ENCODE measurements around the gene AHCY. TPM values are rescaled to one million over a fixed set of nuclear protein-coding genes. Genes with fewer than 3 reads are reported as not detected.
"Not testable (repeated sequence)": the region's sequence is repeated elsewhere in the genome, so short reads cannot be mapped to it uniquely, and the experiment has no call there.

The AHCY gene
- total RNA-seq, 4 donors from 2014 or later = 43.7 to 88.9 (median 80.4) TPM

DNA sequence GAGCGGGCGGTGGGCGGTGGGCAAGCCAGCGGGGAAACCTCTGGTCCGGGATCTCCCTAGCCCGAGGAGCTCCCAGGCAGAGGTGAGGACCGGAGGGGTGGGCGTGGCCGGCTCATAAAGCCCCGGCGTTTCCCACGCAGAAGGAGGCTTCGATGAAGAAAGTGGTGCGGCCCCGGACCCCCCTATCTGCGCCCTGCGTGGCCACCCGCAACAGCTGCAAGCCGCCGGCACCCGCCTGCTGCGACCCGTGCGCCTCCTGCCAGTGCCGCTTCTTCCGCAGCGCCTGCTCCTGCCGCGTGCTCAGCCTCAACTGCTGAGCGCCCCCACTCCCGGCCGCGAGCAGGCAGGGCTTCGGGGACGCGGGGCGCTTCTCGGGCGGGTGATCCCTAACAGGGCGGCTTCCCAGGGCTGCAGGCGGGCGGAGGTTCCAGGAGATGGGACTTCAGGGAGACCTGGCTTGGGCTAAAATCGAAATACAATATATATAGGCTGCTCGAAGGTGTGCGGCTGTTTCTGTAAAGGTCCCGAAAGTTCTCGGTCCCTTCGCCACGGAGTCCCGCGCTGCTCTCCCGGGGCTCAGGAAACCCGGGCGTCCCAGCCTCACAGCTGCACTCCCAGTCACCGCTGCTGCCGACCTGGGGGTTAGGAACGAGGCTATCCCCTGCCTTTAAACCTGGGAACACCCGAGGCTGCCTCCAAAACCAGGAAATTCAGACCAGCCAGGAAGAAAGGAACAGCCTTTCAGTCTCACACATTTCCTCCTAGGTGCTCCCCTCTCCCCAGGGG lies 34.1 kb downstream of the AHCY start:
- H3K4me1 ChIP-seq = peaks cover 12% of the 10 kb centered on the region
- no peaks in the 10 kb centered on the region for H3K27me3 ChIP-seq
- 11% methylated on average over 41 of the region's 58 CpGs for WGBS
- H3K9me3 ChIP-seq = no peaks in the 10 kb centered on the region
- no peaks in the 10 kb centered on the region for H3K36me3 ChIP-seq
- TF ChIP-seq POLR2AphosphoS5 (IDR thresholded peaks at IDR 0.05) (no peak), EP300 (IDR thresholded peaks at IDR 0.05) (no peak), POLR2A (IDR thresholded peaks at IDR 0.05) (no peak)
- TF ChIP-seq, protein P1, sequence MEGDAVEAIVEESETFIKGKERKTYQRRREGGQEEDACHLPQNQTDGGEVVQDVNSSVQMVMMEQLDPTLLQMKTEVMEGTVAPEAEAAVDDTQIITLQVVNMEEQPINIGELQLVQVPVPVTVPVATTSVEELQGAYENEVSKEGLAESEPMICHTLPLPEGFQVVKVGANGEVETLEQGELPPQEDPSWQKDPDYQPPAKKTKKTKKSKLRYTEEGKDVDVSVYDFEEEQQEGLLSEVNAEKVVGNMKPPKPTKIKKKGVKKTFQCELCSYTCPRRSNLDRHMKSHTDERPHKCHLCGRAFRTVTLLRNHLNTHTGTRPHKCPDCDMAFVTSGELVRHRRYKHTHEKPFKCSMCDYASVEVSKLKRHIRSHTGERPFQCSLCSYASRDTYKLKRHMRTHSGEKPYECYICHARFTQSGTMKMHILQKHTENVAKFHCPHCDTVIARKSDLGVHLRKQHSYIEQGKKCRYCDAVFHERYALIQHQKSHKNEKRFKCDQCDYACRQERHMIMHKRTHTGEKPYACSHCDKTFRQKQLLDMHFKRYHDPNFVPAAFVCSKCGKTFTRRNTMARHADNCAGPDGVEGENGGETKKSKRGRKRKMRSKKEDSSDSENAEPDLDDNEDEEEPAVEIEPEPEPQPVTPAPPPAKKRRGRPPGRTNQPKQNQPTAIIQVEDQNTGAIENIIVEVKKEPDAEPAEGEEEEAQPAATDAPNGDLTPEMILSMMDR (IDR thresholded peaks at IDR 0.05) = no peak
- peak overlapping the region; percentile 35 for H3K27ac ChIP-seq
- DNase-seq (ENCODE audit: low spot score in 2 of 2) = peak in 1 of 2 donors; percentile 80
- peak overlapping the region; percentile 48 for H3K4me3 ChIP-seq

DNA sequence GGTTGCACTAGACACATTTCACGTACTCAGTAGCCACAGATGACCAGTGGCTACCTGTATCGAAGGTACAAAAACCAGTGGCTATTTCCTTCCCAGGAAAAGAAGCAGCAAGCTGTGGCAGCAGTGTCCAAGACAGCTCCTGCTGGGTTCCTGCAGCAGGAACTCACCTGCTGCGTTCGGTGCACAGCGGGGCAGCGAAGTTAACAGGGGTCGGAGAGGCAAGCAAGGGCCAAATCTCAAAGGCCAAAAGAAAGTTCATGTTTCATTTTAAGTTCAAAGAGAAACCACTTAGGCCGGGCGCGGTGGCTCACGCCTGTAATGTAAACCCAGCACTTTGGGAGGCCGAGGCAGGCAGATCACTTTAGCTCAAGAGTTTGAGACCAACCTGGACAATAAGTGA lies 35.0 kb downstream of the AHCY start:
- Histone ChIP-seq H3K4me1 (peaks cover 12% of the 10 kb centered on the region), H3K36me3 (no peaks in the 10 kb centered on the region), H3K4me3 (no peak overlapping the region), H3K27me3 (no peaks in the 10 kb centered on the region), H3K27ac (no peak overlapping the region), H3K9me3 (no peaks in the 10 kb centered on the region)
- 97% methylated on average over 12 of the region's 12 CpGs for WGBS
- TF ChIP-seq EP300 (IDR thresholded peaks at IDR 0.05) = no peak
- TF ChIP-seq, protein P1 (IDR thresholded peaks at IDR 0.05) = no peak
- no peak for TF ChIP-seq POLR2AphosphoS5 (IDR thresholded peaks at IDR 0.05)
- TF ChIP-seq POLR2A (IDR thresholded peaks at IDR 0.05) = no peak
- DNase-seq (ENCODE audit: low spot score in 2 of 2) = no peak

DNA sequence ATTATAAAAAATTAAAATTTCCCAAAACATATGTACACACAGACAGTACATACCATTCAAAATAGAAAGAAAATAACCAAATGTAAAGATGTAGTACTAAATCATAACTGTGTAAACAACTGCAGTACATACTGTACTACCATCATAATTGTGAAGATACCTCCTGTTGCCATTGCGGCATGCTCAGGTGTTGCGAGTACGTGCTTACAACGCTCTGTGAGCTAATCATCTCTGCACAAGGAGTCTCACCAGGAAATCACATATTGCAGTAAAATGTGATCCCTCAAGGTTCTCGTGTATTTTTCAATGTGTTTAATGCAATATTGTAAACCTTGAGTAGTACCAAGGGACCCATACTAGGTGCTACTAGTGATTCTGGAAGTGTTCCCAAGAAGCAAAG lies 39.0 kb downstream of the AHCY start:
- H3K4me1 ChIP-seq = peaks cover 13% of the 10 kb centered on the region
- WGBS = 94% methylated on average over 5 of the region's 5 CpGs

DNA sequence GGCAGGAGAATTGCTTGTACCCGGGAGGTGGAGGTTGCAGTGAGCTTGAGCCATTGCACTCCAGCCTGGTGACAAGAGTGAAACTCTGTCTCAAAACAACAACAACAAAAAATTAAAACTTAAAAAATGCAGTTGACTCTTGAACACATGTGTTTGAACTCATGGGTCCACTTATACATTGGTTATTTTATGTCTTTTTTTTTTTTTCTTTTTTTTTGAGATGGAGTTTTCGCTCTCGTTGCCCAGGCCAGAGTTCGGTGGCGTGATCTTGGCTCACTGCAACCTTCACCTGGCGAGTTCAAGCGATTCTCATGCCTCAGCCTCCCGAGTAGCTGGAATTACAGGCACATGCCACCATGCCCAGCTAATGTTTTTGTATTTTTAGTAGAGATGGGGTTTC lies 39.7 kb downstream of the AHCY start:
- H3K9me3 ChIP-seq; H3K27me3 ChIP-seq; H3K27ac ChIP-seq; DNase-seq (ENCODE audit: low spot score in 2 of 2); H3K36me3 ChIP-seq; H3K4me1 ChIP-seq; H3K4me3 ChIP-seq: not testable (repeated sequence)
- 94% methylated on average over 8 of the region's 8 CpGs for WGBS

More for the DNA sequence above, 39.0 kb downstream of the AHCY start:
- no peak for DNase-seq (ENCODE audit: low spot score in 2 of 2)
- no peaks in the 10 kb centered on the region for H3K27me3 ChIP-seq
- TF ChIP-seq, protein P1 (IDR thresholded peaks at IDR 0.05) = no peak
- TF ChIP-seq POLR2AphosphoS5 (IDR thresholded peaks at IDR 0.05) = no peak
- TF ChIP-seq POLR2A (IDR thresholded peaks at IDR 0.05) = no peak
- no peak for TF ChIP-seq EP300 (IDR thresholded peaks at IDR 0.05)
- H3K4me3 ChIP-seq = no peak overlapping the region
- no peak overlapping the region for H3K27ac ChIP-seq
- H3K36me3 ChIP-seq = no peaks in the 10 kb centered on the region
- H3K9me3 ChIP-seq = no peaks in the 10 kb centered on the region

DNA sequence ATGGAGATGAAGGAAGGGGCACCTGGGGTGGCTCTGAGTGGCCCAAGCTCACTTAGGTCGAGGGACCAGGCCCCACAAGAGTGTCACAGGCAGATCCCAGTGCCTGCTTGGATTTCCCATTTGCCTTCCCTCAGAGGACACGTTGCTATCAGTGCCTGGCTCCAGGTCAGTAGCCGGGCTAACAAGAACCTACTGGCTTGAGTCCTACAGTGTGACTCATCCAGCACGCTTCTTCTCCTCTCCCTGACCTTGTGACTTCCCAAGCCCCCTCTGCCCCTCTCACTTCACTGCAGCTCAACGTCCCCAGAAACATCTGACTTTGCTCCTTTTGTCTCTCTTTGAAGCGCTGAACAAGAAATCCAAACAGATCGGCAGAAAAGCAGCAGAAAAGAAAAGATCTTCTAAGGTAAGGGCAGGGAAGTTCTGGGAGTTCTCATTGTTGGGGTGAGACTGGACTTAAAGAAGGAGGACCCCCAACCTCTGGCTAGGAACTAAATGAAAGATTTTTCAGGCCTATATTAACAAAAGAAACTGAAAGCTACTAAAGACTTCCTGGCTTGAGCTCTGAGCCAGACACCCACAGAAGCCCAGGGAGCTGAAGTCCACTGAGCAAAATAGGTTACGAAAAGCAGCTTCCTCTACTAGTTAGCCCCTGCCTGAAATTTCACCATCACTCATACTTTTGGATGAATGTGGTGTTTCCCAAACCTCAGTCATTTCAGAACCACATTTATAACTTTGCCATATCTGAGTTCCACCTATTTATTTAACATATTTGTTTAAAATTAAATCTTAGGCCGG lies 40.5 kb downstream of the AHCY start:
- WGBS = 57% methylated on average over 9 of the region's 9 CpGs
- Histone ChIP-seq H3K27me3 (no peaks in the 10 kb centered on the region), H3K4me1 (peaks cover 7% of the 10 kb centered on the region), H3K27ac (peak overlapping the region; percentile 58), H3K36me3 (no peaks in the 10 kb centered on the region), H3K9me3 (no peaks in the 10 kb centered on the region), H3K4me3 (no peak overlapping the region)
- TF ChIP-seq, protein P1 (IDR thresholded peaks at IDR 0.05) = no peak
- TF ChIP-seq POLR2A (IDR thresholded peaks at IDR 0.05) (no peak), POLR2AphosphoS5 (IDR thresholded peaks at IDR 0.05) (no peak), EP300 (IDR thresholded peaks at IDR 0.05) (no peak)
- peak in 1 of 2 donors; percentile 44 for DNase-seq (ENCODE audit: low spot score in 2 of 2)
